MG63 (cell line): ENCODE data around the gene RDH16. TPM values are rescaled to one million over a fixed set of nuclear protein-coding genes. Genes with fewer than 3 reads are reported as not detected.
"Not testable (repeated sequence)": the region's sequence is repeated elsewhere in the genome, so short reads cannot be mapped to it uniquely, and the experiment has no call there.

Source experiments
- DNase-seq: peaks from one replicate; pipeline ENCODE4 v3.0.0-alpha.2; 2020
- H3K27me3 ChIP-seq: fragments of 250-450 bp; sonication (Bioruptor Pico); 2 replicates; pipeline ENCODE4 v1.5.1; 2020; ENCODE audit warnings: mild to moderate bottlenecking, moderate library complexity
- H3K36me3 ChIP-seq: fragments of 250-450 bp; sonication (Bioruptor Pico); 2 replicates; pipeline ENCODE4 v1.5.1; 2020; ENCODE audit warnings: mild to moderate bottlenecking, moderate library complexity
- H3K4me3 ChIP-seq: fragments of 250-450 bp; sonication (Bioruptor Pico); 2 replicates; pipeline ENCODE4 v1.5.1; 2020; ENCODE audit warnings: mild to moderate bottlenecking, moderate library complexity
- H3K9me3 ChIP-seq: fragments of 250-450 bp; sonication (Bioruptor Pico); 2 replicates; pipeline ENCODE4 v1.5.1; 2020; ENCODE audit warnings: mild to moderate bottlenecking, moderate library complexity
- total RNA-seq: library from RNA; depleted of rRNA; stranded (reverse); fragments of >200 nt; shearing (Covaris generic); gene quantifications from 2 replicates; pipeline ENCODE4 v1.2.3, GENCODE V29; 2014; ENCODE audit warnings: low replicate concordance

The RDH16 gene
- total RNA-seq, 1 experiment from 2014 or later: not detected

- not testable (repeated sequence) for H3K9me3 ChIP-seq, H3K27me3 ChIP-seq, DNase-seq, H3K4me3 ChIP-seq, H3K36me3 ChIP-seq
Observed at GRCh38 chr12:56968910-56969309, 11.5 kb upstream of the RDH16 start.

- not testable (repeated sequence) for DNase-seq, H3K9me3 ChIP-seq, H3K27me3 ChIP-seq, H3K36me3 ChIP-seq, H3K4me3 ChIP-seq
Observed at GRCh38 chr12:56965997-56966642, 8.7 kb upstream of the RDH16 start.

- not testable (repeated sequence) for H3K36me3 ChIP-seq, DNase-seq, H3K4me3 ChIP-seq, H3K27me3 ChIP-seq, H3K9me3 ChIP-seq
Observed at GRCh38 chr12:56965124-56965523, 7.7 kb upstream of the RDH16 start.

- not testable (repeated sequence) for H3K27me3 ChIP-seq, DNase-seq, H3K36me3 ChIP-seq, H3K4me3 ChIP-seq, H3K9me3 ChIP-seq
Observed at GRCh38 chr12:56963557-56963956, 6.1 kb upstream of the RDH16 start.

- not testable (repeated sequence) for H3K9me3 ChIP-seq, H3K27me3 ChIP-seq, H3K36me3 ChIP-seq, DNase-seq, H3K4me3 ChIP-seq
Observed at GRCh38 chr12:56962247-56962646, 4.8 kb upstream of the RDH16 start.

GRCh38 chr12:56958422-56958821 lies 1.0 kb upstream of the RDH16 start:
- Histone ChIP-seq H3K9me3 (peaks cover 4% of the 10 kb centered on the region; the same call in 1 of the 2 replicates), H3K4me3 (no peak overlapping the region), H3K27me3 (peaks cover 2% of the 10 kb centered on the region; the same call in 1 of the 2 replicates), H3K36me3 (no peaks in the 10 kb centered on the region)
- no peak for DNase-seq

GRCh38 chr12:56955631-56956256 lies 1.7 kb downstream of the RDH16 start:
- no peak for DNase-seq
- H3K36me3 ChIP-seq: no peaks in the 10 kb centered on the region
- H3K4me3 ChIP-seq: no peak overlapping the region

GRCh38 chr12:56954958-56955355 lies 2.5 kb downstream of the RDH16 start:
- no peak for DNase-seq
- H3K27me3 ChIP-seq: peaks cover 2% of the 10 kb centered on the region; the same call in 1 of the 2 replicates
- no peaks in the 10 kb centered on the region for H3K36me3 ChIP-seq
- no peak overlapping the region for H3K4me3 ChIP-seq
- H3K9me3 ChIP-seq: peaks cover 1% of the 10 kb centered on the region; the same call in 1 of the 2 replicates

More at GRCh38 chr12:56955631-56956256, 1.7 kb downstream of the RDH16 start:
- H3K9me3 ChIP-seq: peaks cover 2% of the 10 kb centered on the region; the same call in 1 of the 2 replicates
- H3K27me3 ChIP-seq: peaks cover 2% of the 10 kb centered on the region; the same call in 1 of the 2 replicates

- H3K27me3 ChIP-seq: peaks cover 2% of the 10 kb centered on the region; the same call in 1 of the 2 replicates
- DNase-seq: no peak
- no peaks in the 10 kb centered on the region for H3K36me3 ChIP-seq
- H3K9me3 ChIP-seq: no peaks in the 10 kb centered on the region; the same call in 1 of the 2 replicates
- no peak overlapping the region for H3K4me3 ChIP-seq
Observed at GRCh38 chr12:56954057-56954957, 3.1 kb downstream of the RDH16 start.

GRCh38 chr12:56953314-56953713 lies 4.1 kb downstream of the RDH16 start:
- no peak for DNase-seq
- Histone ChIP-seq H3K36me3 (no peaks in the 10 kb centered on the region), H3K9me3 (no peaks in the 10 kb centered on the region), H3K27me3 (no peaks in the 10 kb centered on the region), H3K4me3 (no peak overlapping the region)

- no peaks in the 10 kb centered on the region for H3K36me3 ChIP-seq
- DNase-seq: no peak
- no peaks in the 10 kb centered on the region for H3K27me3 ChIP-seq
- no peak overlapping the region for H3K4me3 ChIP-seq
- H3K9me3 ChIP-seq: no peaks in the 10 kb centered on the region
Observed at GRCh38 chr12:56951582-56952339, 5.6 kb downstream of the RDH16 start.

GRCh38 chr12:56948881-56949280 lies 8.5 kb downstream of the RDH16 start:
- Histone ChIP-seq H3K4me3 (no peak overlapping the region), H3K9me3 (peaks cover 7% of the 10 kb centered on the region), H3K36me3 (no peaks in the 10 kb centered on the region), H3K27me3 (no peaks in the 10 kb centered on the region)
- DNase-seq: no peak

GRCh38 chr12:56948457-56948777 lies 9.0 kb downstream of the RDH16 start:
- Histone ChIP-seq H3K27me3 (no peaks in the 10 kb centered on the region), H3K9me3 (peaks cover 8% of the 10 kb centered on the region), H3K36me3 (no peaks in the 10 kb centered on the region), H3K4me3 (no peak overlapping the region)
- no peak for DNase-seq

GRCh38 chr12:56947633-56948456 lies 9.6 kb downstream of the RDH16 start:
- no peaks in the 10 kb centered on the region for H3K27me3 ChIP-seq
- H3K4me3 ChIP-seq: no peak overlapping the region
- no peak for DNase-seq
- H3K36me3 ChIP-seq: no peaks in the 10 kb centered on the region
- H3K9me3 ChIP-seq: peaks cover 8% of the 10 kb centered on the region

GRCh38 chr12:56943878-56944277 lies 13.5 kb downstream of the RDH16 start:
- H3K9me3 ChIP-seq: peaks cover 8% of the 10 kb centered on the region
- DNase-seq: no peak
- H3K4me3 ChIP-seq: no peak overlapping the region
- H3K36me3 ChIP-seq: no peaks in the 10 kb centered on the region
- no peaks in the 10 kb centered on the region for H3K27me3 ChIP-seq

GRCh38 chr12:56943374-56943773 lies 14.0 kb downstream of the RDH16 start:
- not testable (repeated sequence) for DNase-seq, H3K4me3 ChIP-seq, H3K36me3 ChIP-seq, H3K9me3 ChIP-seq, H3K27me3 ChIP-seq
